ENCODE data around the gene TMPRSS9.

- TF ChIP-seq CTCF (IDR thresholded peaks at IDR 0.05; ENCODE audit: poor library complexity, severe bottlenecking) (no peak), EZH2 (IDR thresholded peaks at IDR 0.05; ENCODE audit: borderline replicate concordance, insufficient read depth, low read length, poor library complexity, severe bottlenecking) (no peak), REST (IDR thresholded peaks at IDR 0.05; ENCODE audit: borderline replicate concordance) (no peak), RAD21 (conservative IDR thresholded peaks at IDR 0.05) (no peak)
Observed at GRCh38 chr19:2413159-2413558, 53.1 kb downstream of the TMPRSS9 start.

Measured in neural cell (in vitro differentiated cells).